HG03025 (cell line): Measurements from ENCODE around the gene SLC6A8.
"Not testable (repeated sequence)": the region's sequence is repeated elsewhere in the genome, so short reads cannot be mapped to it uniquely, and the experiment has no call there.

Experiments
- ATAC-seq: cut with Tn5 transposase; IDR thresholded peaks from one replicate; pipeline ENCODE4 v1.9.1; 2021; ENCODE audit warnings: mild to moderate bottlenecking, moderate library complexity; ENCODE audit not compliant: unreplicated experiment, low FRiP score

The SLC6A8 gene

DNA sequence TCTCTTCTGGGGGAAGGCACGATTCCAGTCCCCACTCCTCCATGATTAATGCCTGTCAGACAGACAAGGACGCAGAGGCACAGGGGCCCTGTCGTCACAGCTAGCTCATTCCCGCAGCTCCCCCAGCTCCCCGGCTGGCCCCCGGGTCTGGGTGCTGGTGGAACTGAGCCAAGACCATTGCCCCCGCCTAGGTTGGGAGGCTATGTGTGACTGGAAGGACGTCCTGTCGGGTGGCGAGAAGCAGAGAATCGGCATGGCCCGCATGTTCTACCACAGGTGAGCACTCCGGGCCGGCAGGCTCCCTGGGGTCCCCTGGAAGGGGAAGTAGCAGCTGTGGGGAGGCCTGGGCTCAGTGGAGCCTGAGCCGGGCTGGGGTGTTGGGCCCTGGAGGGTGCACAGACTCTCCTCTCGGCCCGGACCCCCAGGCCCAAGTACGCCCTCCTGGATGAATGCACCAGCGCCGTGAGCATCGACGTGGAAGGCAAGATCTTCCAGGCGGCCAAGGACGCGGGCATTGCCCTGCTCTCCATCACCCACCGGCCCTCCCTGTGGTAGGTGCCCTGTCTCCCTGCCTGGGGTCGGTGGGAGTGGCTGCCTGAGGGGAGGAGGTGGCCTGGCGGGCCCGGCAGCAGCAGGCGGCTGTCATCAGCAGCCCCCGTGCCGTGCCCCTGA lies 55.2 kb downstream of the SLC6A8 start:
- ATAC-seq, result not testable (repeated sequence)

GRCh38 chrX:153743468-153744209 lies 55.9 kb downstream of the SLC6A8 start:
- not testable (repeated sequence) for ATAC-seq

DNA sequence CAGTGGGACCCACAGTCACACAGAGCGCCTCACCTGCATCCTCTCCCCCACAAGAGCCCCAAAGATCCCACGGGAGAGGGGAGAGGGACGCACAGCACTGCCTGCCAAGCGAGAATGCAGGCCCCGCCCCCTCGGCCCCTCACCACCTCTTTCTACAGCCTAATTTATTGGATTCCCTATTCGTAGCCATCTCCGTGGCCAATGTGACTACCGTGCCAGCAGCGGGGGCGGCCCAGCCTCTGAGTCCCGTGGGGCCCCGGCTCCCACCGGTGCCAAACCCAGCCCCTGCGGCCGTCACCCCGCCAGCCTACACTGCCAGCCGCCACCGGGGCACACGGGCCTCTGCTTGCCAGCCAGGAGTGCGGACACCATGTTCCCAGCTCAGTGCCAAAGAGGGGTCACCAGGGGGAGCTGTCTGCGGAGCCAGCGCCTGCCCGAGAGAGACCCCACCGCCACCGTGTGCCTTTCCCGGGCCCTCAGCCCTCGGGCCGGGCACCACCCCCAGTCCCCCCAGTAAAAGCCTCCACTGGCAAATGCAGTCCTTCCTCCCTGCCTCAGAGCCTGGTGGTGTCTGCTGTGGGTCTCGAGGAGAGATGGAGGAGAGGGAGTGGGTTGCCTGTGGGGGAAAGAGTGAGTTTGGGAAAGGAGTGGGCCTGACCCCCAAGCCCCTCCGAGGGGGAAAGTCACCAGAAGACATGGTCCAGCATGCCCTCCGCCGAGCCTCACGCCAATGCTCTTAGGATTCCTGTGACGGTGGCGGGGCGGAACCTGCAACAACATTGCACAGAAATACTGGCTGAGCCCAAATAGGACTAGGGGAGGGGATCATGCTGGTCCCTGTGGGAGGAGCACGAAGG lies 56.7 kb downstream of the SLC6A8 start:
- no peak for ATAC-seq

- ATAC-seq, result not testable (repeated sequence)
Observed at GRCh38 chrX:153745067-153745433, 57.3 kb downstream of the SLC6A8 start.
